Osteoblast (primary cell): ENCODE data around the gene PLA2G2C. TPM values are rescaled to one million over a fixed set of nuclear protein-coding genes. Genes with fewer than 3 reads are reported as not detected.
"Not testable (repeated sequence)": the region's sequence is repeated elsewhere in the genome, so short reads cannot be mapped to it uniquely, and the experiment has no call there.

Source experiments
- DNase-seq: peaks from one replicate; pipeline ENCODE4 v3.0.0; 2011; ENCODE audit warnings: low spot score, mixed read lengths; ENCODE audit not compliant: insufficient read length; ENCODE audit errors: missing footprints
- H2AFZ ChIP-seq: 2 replicates; pipeline ENCODE4 v1.6.0; 2011; ENCODE audit warnings: mild to moderate bottlenecking, low read length
- H3K27ac ChIP-seq: 2 replicates; pipeline ENCODE4 v1.5.1; 2011; ENCODE audit warnings: mild to moderate bottlenecking, low read depth, low read length, moderate library complexity
- H3K27me3 ChIP-seq: 2 replicates; pipeline ENCODE4 v1.6.0; 2012; ENCODE audit warnings: mild to moderate bottlenecking, control low read depth, inconsistent platforms, low read length, moderate library complexity; ENCODE audit not compliant: insufficient read depth
- H3K36me3 ChIP-seq: 2 replicates; pipeline ENCODE4 v1.5.1; 2011; ENCODE audit warnings: mild to moderate bottlenecking, low read length, control low read depth, moderate library complexity; ENCODE audit not compliant: insufficient read depth
- H3K4me1 ChIP-seq: 2 replicates; pipeline ENCODE4 v1.5.1; 2011; ENCODE audit warnings: mild to moderate bottlenecking, low read length, control low read depth, moderate library complexity; ENCODE audit not compliant: insufficient read depth
- H3K4me2 ChIP-seq: 2 replicates; pipeline ENCODE4 v1.6.0; 2011; ENCODE audit warnings: mild to moderate bottlenecking, low read length; ENCODE audit not compliant: insufficient read depth
- H3K4me3 ChIP-seq: fragments of 200-600 bp; sonication (generic); 3 replicates; pipeline ENCODE4 v1.5.1; 2012; ENCODE audit warnings: mild to moderate bottlenecking, low read length, inconsistent platforms; ENCODE audit not compliant: insufficient read depth
- H3K79me2 ChIP-seq: 2 replicates; pipeline ENCODE4 v1.6.0; 2012; ENCODE audit warnings: mild to moderate bottlenecking, low read length, control low read depth, inconsistent platforms; ENCODE audit not compliant: insufficient read depth
- H3K9me3 ChIP-seq: 2 replicates; pipeline ENCODE4 v1.5.1; 2011; ENCODE audit warnings: low read depth, low read length, control low read depth
- H4K20me1 ChIP-seq: 2 replicates; pipeline ENCODE4 v1.6.0; 2012; ENCODE audit warnings: mild to moderate bottlenecking, low read length, control low read depth; ENCODE audit not compliant: insufficient read depth
- CTCF ChIP-seq: IDR thresholded peaks from 2 replicates; pipeline ENCODE4 v1.5.1; 2011; ENCODE audit warnings: mild to moderate bottlenecking, low read depth, low read length, moderate library complexity; ENCODE audit errors: extremely low read depth
- total RNA-seq: library from RNA; depleted of rRNA; stranded (reverse); fragments of >200 nt; gene quantifications from 2 replicates; pipeline ENCODE4 v1.2.3, GENCODE V29; 2012

The PLA2G2C gene
- total RNA-seq, 1 donor: not detected

GRCh38 chr1:20223551-20224419 lies 37.5 kb upstream of the PLA2G2C start:
- no peaks in the 10 kb centered on the region for H4K20me1 ChIP-seq
- H3K4me3 ChIP-seq: no peak overlapping the region
- no peak for TF ChIP-seq CTCF
- no peak overlapping the region for H3K27ac ChIP-seq
- no peaks in the 10 kb centered on the region for H3K36me3 ChIP-seq
- no peak overlapping the region for H3K4me2 ChIP-seq
- H3K79me2 ChIP-seq: no peaks in the 10 kb centered on the region
- H3K27me3 ChIP-seq: peaks cover 70% of the 10 kb centered on the region
- no peak for DNase-seq
- no peaks in the 10 kb centered on the region for H3K9me3 ChIP-seq
- H2AFZ ChIP-seq: no peak overlapping the region
- no peaks in the 10 kb centered on the region for H3K4me1 ChIP-seq

- H3K9me3 ChIP-seq: no peaks in the 10 kb centered on the region
- no peaks in the 10 kb centered on the region for H3K36me3 ChIP-seq
- no peak overlapping the region for H3K4me3 ChIP-seq
- H3K27me3 ChIP-seq: peaks cover 67% of the 10 kb centered on the region
- H3K79me2 ChIP-seq: no peaks in the 10 kb centered on the region
- H4K20me1 ChIP-seq: no peaks in the 10 kb centered on the region
- no peaks in the 10 kb centered on the region for H3K4me1 ChIP-seq
- TF ChIP-seq CTCF: no peak
- no peak overlapping the region for H3K27ac ChIP-seq
- H2AFZ ChIP-seq: no peak overlapping the region
- H3K4me2 ChIP-seq: no peak overlapping the region
- DNase-seq: no peak
These were observed 36.8 kb upstream of the PLA2G2C start for GRCh38 chr1:20223106-20223505.

- no peaks in the 10 kb centered on the region for H4K20me1 ChIP-seq
- H3K79me2 ChIP-seq: no peaks in the 10 kb centered on the region
- no peaks in the 10 kb centered on the region for H3K4me1 ChIP-seq
- DNase-seq: no peak
- H3K27ac ChIP-seq: no peak overlapping the region
- H3K4me3 ChIP-seq: no peak overlapping the region
- H3K9me3 ChIP-seq: no peaks in the 10 kb centered on the region
- no peak overlapping the region for H3K4me2 ChIP-seq
- H2AFZ ChIP-seq: no peak overlapping the region
- no peaks in the 10 kb centered on the region for H3K36me3 ChIP-seq
- peaks cover 63% of the 10 kb centered on the region for H3K27me3 ChIP-seq
- TF ChIP-seq CTCF: no peak
These were observed 33.7 kb upstream of the PLA2G2C start for GRCh38 chr1:20220036-20220435.

GRCh38 chr1:20219053-20219452 lies 32.7 kb upstream of the PLA2G2C start:
- not testable (repeated sequence) for H4K20me1 ChIP-seq, H3K27ac ChIP-seq, H3K4me3 ChIP-seq, H2AFZ ChIP-seq, H3K4me1 ChIP-seq, H3K79me2 ChIP-seq, H3K36me3 ChIP-seq, DNase-seq, H3K4me2 ChIP-seq, H3K9me3 ChIP-seq
- peaks cover 65% of the 10 kb centered on the region for H3K27me3 ChIP-seq
